GM12878 (cell line): ENCODE measurements around the gene NUDT22. TPM values are rescaled to one million over a fixed set of nuclear protein-coding genes. Genes with fewer than 3 reads are reported as not detected.

ENCODE experiments used
- CBX3 ChIP-seq: fragments of 200-600 bp; sonication (generic); IDR thresholded peaks from 2 replicates; pipeline ENCODE4 v1.6.1; 2016; ENCODE audit warnings: low read depth, borderline replicate concordance
- CEBPB ChIP-seq, 2 experiments: fragments of 150-350 bp in 1 of 2; IDR thresholded peaks; 2 replicates each; pipeline ENCODE4 v1.6.1; 2012 to 2014; ENCODE audit warnings: low read depth in 2 of 2, low read length in 2 of 2, borderline replicate concordance in 1 of 2, inconsistent platforms in 1 of 2
- CREM ChIP-seq: IDR thresholded peaks from 2 replicates; pipeline ENCODE4 v1.6.1; 2014; ENCODE audit warnings: antibody characterized with exemption, low read depth
- DPF2 ChIP-seq: fragments of 450-650 bp; IDR thresholded peaks from 2 replicates; pipeline ENCODE4 v1.6.1; 2017; ENCODE audit warnings: mild to moderate bottlenecking
- ETV6 ChIP-seq, 2 experiments: fragments of 450-650 bp in 1 of 2; IDR thresholded peaks in 1 of 2; conservative IDR thresholded peaks in 1 of 2; 2 replicates each; pipeline ENCODE4 v1.6.1; 2014; ENCODE audit warnings: antibody characterized with exemption in 1 of 2, borderline replicate concordance in 1 of 2, low read depth in 1 of 2, mild to moderate bottlenecking in 1 of 2, moderate library complexity in 1 of 2
- FOXM1 ChIP-seq: IDR thresholded peaks from 2 replicates; pipeline ENCODE4 v1.6.1; 2012; ENCODE audit warnings: low read depth, mild to moderate bottlenecking, inconsistent platforms, low read length, moderate library complexity
- HDAC6 ChIP-seq: fragments of 200-600 bp; sonication (generic); IDR thresholded peaks from one replicate; pipeline ENCODE4 v1.8.0; 2017; ENCODE audit warnings: antibody characterized with exemption; ENCODE audit not compliant: unreplicated experiment
- IRF4 ChIP-seq: IDR thresholded peaks from 2 replicates; pipeline ENCODE4 v1.6.1; 2011; ENCODE audit warnings: low read depth, low read length
- JUND ChIP-seq: IDR thresholded peaks from 2 replicates; pipeline ENCODE4 v1.6.1; 2012; ENCODE audit warnings: low read depth, mild to moderate bottlenecking, low read length, improper control_type of control experiment, moderate library complexity
- KLF5 ChIP-seq: fragments of 450-650 bp; IDR thresholded peaks from 2 replicates; pipeline ENCODE4 v1.6.1; 2014; ENCODE audit warnings: mild to moderate bottlenecking; ENCODE audit not compliant: partially characterized antibody
- NFYA ChIP-seq: IDR thresholded peaks from 2 replicates; pipeline ENCODE4 v1.6.1; 2011; ENCODE audit warnings: low read depth, mild to moderate bottlenecking, low read length, improper control_type of control experiment, borderline replicate concordance
- PBX3 ChIP-seq: IDR thresholded peaks from 2 replicates; pipeline ENCODE4 v1.6.1; 2011; ENCODE audit warnings: mild to moderate bottlenecking, low read depth, low read length, moderate library complexity; ENCODE audit not compliant: insufficient replicate concordance
- SIX5 ChIP-seq: IDR thresholded peaks from 2 replicates; pipeline ENCODE4 v1.6.1; 2011; ENCODE audit warnings: mild to moderate bottlenecking, low read depth, low read length, moderate library complexity; ENCODE audit not compliant: severe bottlenecking
- SMAD1 ChIP-seq: fragments of 450-650 bp; IDR thresholded peaks from 2 replicates; pipeline ENCODE4 v1.6.1; 2018; ENCODE audit warnings: mild to moderate bottlenecking, low read depth; ENCODE audit not compliant: partially characterized antibody
- STAT1 ChIP-seq: fragments of 450-650 bp; conservative IDR thresholded peaks from 2 replicates; pipeline ENCODE4 v1.6.1; 2014; ENCODE audit warnings: antibody characterized with exemption, mild to moderate bottlenecking
- SUZ12 ChIP-seq: fragments of 200-600 bp; sonication (generic); IDR thresholded peaks from one replicate; pipeline ENCODE4 v1.6.1; 2018; ENCODE audit warnings: antibody characterized with exemption, mild to moderate bottlenecking; ENCODE audit not compliant: unreplicated experiment
- TCF3 ChIP-seq: IDR thresholded peaks from 2 replicates; pipeline ENCODE4 v1.6.1; 2012; ENCODE audit warnings: low read depth, mild to moderate bottlenecking, low read length, borderline replicate concordance; ENCODE audit not compliant: insufficient read depth
- USF2 ChIP-seq: IDR thresholded peaks from 2 replicates; pipeline ENCODE4 v1.6.1; 2011; ENCODE audit warnings: low read depth, low read length, improper control_type of control experiment, borderline replicate concordance
- ZBTB11 ChIP-seq: fragments of 450-650 bp; formaldehyde crosslinking; IDR thresholded peaks from 2 replicates; pipeline ENCODE4 v1.5.0; 2022; ENCODE audit warnings: mild to moderate bottlenecking, missing genetic modification characterization
- ZNF622 ChIP-seq: fragments of 450-650 bp; IDR thresholded peaks from 2 replicates; pipeline ENCODE4 v1.6.1; 2017; ENCODE audit warnings: mild to moderate bottlenecking, inconsistent platforms
- ZSCAN29 ChIP-seq: fragments of 450-650 bp; IDR thresholded peaks from 2 replicates; pipeline ENCODE4 v1.6.1; 2017; ENCODE audit warnings: mild to moderate bottlenecking, moderate library complexity
- polyA plus RNA-seq, 11 experiments: library from polyadenylated mRNA; depleted of rRNA in 4 of 11; unstranded in 6 of 11; stranded (reverse) in 5 of 11; fragments of >200 nt; fragmentation: Nextera tagmentation in 4 of 11; fragmentation: Illumina TruSeq in 1 of 11; extraction: Ambion mirVana in 4 of 11; extraction: Trizol in 1 of 11; gene quantifications; 1 replicate in 1 of 11; 2 replicates in 10 of 11; pipeline versions ENCODE4 v1.2.1 to v1.2.3, GENCODE V29; 2011 to 2016; ENCODE audit warnings: inconsistent platforms in 2 of 11, missing spikeins in 2 of 11, low read depth in 1 of 11
- total RNA-seq, 4 experiments: library from RNA; depleted of rRNA in 3 of 4; stranded (reverse); fragments of >200 nt in 3 of 4; fragmentation: Illumina TruSeq in 1 of 4; extraction: Trizol in 1 of 4; gene quantifications; 2 replicates each; pipeline versions ENCODE4 v1.2.1 to v1.2.3, GENCODE V29; 2013 to 2021

Gene NUDT22
- total and polyA plus RNA-seq, 10 of the 15 experiments (the other 5 are each of a cell fraction or from before 2014, with no cell fraction given) = 6.7 to 115 (median 64.7) TPM

GRCh38 chr11:64204464-64204989 is 21.5 kb upstream of the NUDT22 start (continued):
- TF ChIP-seq ZBTB11 (no peak), TCF3 (no peak), SMAD1 (peak; percentile 90), NFYA (no peak), DPF2 (no peak), ZNF622 (no peak), SIX5 (no peak), CEBPB (IDR thresholded peaks at IDR 0.05; ENCODE audit: borderline replicate concordance in 1 of 2, low read depth in 2 of 2, low read length in 2 of 2) (no peak), ZSCAN29 (no peak), PBX3 (no peak), ETV6 (conservative IDR thresholded peaks at IDR 0.05 in 1 of 2, IDR thresholded peaks at IDR 0.05 in 1 of 2; ENCODE audit: borderline replicate concordance in 1 of 2, low read depth in 1 of 2) (no peak), USF2 (no peak), FOXM1 (no peak), CBX3 (no peak), IRF4 (no peak), JUND (no peak), SUZ12 (no peak), CREM (no peak), HDAC6 (no peak), STAT1 (no peak), KLF5 (no peak)
